HepG2 (cell line): ENCODE results near the gene CCT3. TPM values are rescaled to one million over a fixed set of nuclear protein-coding genes. Genes with fewer than 3 reads are reported as not detected.
A peak's percentile ranks its signal among the peaks of the same experiment; 100 is the strongest.

Experiments
- CREM ChIP-seq, 2 experiments: sonication (generic) in 1 of 2; formaldehyde crosslinking in 1 of 2; IDR thresholded peaks; 2 replicates each; pipeline versions ENCODE4 v1.4.0 to v1.6.1; 2016 to 2020; ENCODE audit warnings: antibody characterized with exemption in 1 of 2, mild to moderate bottlenecking in 1 of 2, missing genetic modification reagents in 1 of 2
- GMEB1 ChIP-seq: sonication (generic); formaldehyde crosslinking; IDR thresholded peaks from 2 replicates; pipeline ENCODE4 v1.5.1; 2020; ENCODE audit warnings: missing genetic modification reagents, mild to moderate bottlenecking, borderline replicate concordance
- KDM5B ChIP-seq: sonication (generic); formaldehyde crosslinking; IDR thresholded peaks from 2 replicates; pipeline ENCODE4 v1.4.0; 2020; ENCODE audit warnings: missing genetic modification reagents, mild to moderate bottlenecking, borderline replicate concordance
- MTA1 ChIP-seq: sonication (generic); formaldehyde crosslinking; IDR thresholded peaks from 2 replicates; pipeline ENCODE4 v1.4.0; 2020; ENCODE audit warnings: missing genetic modification reagents, mild to moderate bottlenecking, borderline replicate concordance
- PPARG ChIP-seq: conservative IDR thresholded peaks from 2 replicates; pipeline ENCODE4 v1.6.1; 2016; ENCODE audit warnings: missing biosample characterization, missing genetic modification reagents
- SAFB2 ChIP-seq: sonication (generic); formaldehyde crosslinking; IDR thresholded peaks from 2 replicates; pipeline ENCODE4 v1.5.1; 2020; ENCODE audit warnings: missing genetic modification reagents, low read depth, mild to moderate bottlenecking, borderline replicate concordance
- TEAD3 ChIP-seq: optimal IDR thresholded peaks from 2 replicates; pipeline ENCODE3; 2016; ENCODE audit warnings: borderline replicate concordance
- WIZ ChIP-seq: sonication (generic); formaldehyde crosslinking; IDR thresholded peaks from 2 replicates; pipeline ENCODE4 v1.5.1; 2020; ENCODE audit warnings: mild to moderate bottlenecking, missing genetic modification reagents
- ZNF124 ChIP-seq: sonication (generic); formaldehyde crosslinking; IDR thresholded peaks from 2 replicates; pipeline ENCODE4 v1.4.0; 2020; ENCODE audit warnings: missing genetic modification reagents
- ZNF414 ChIP-seq: sonication (generic); formaldehyde crosslinking; IDR thresholded peaks from 2 replicates; pipeline ENCODE4 v1.5.0; 2020; ENCODE audit warnings: missing genetic modification reagents
- ZNF44 ChIP-seq: sonication (generic); formaldehyde crosslinking; IDR thresholded peaks from 2 replicates; pipeline ENCODE4 v1.5.1; 2020; ENCODE audit warnings: mild to moderate bottlenecking, missing genetic modification reagents
- ZXDC ChIP-seq: sonication (generic); formaldehyde crosslinking; IDR thresholded peaks from 2 replicates; pipeline ENCODE4 v1.5.0; 2020; ENCODE audit warnings: mild to moderate bottlenecking, missing genetic modification reagents
- polyA plus RNA-seq, 8 experiments: library from polyadenylated mRNA; depleted of rRNA in 3 of 8; stranded (reverse) in 7 of 8; unstranded in 1 of 8; fragments of >200 nt; fragmentation: Illumina TruSeq in 4 of 8; extraction: Trizol in 4 of 8; gene quantifications; 2 replicates each; pipeline versions ENCODE4 v1.2.1 to v1.2.3, GENCODE V29; 2011 to 2016; ENCODE audit warnings: low read depth in 4 of 8, missing spikeins in 1 of 8, mixed read lengths in 1 of 8; ENCODE audit not compliant: insufficient read depth in 1 of 8
- total RNA-seq, 5 experiments: library from RNA; depleted of rRNA; stranded (reverse); fragments of >200 nt; fragmentation: Illumina TruSeq; extraction: Trizol; gene quantifications; 2 replicates each; pipeline ENCODE4 v1.2.3, GENCODE V29; 2016; ENCODE audit warnings: low read depth in 1 of 5
- TF ChIP-seq, protein P1 (sequence below): sonication (generic); formaldehyde crosslinking; IDR thresholded peaks from 2 replicates; pipeline ENCODE4 v1.5.0; 2020; ENCODE audit warnings: mild to moderate bottlenecking, missing genetic modification reagents
- TF ChIP-seq, protein P2 (sequence below): sonication (generic); formaldehyde crosslinking; IDR thresholded peaks from 2 replicates; pipeline ENCODE4 v1.4.0; 2020; ENCODE audit warnings: missing genetic modification reagents
- TF ChIP-seq, protein P3 (sequence below): sonication (generic); formaldehyde crosslinking; IDR thresholded peaks from 2 replicates; pipeline ENCODE4 v1.4.0; 2020; ENCODE audit warnings: missing genetic modification reagents
- TF ChIP-seq, protein P4 (sequence below): IDR thresholded peaks from 2 replicates; pipeline ENCODE4 v1.6.1; 2016; ENCODE audit warnings: low read depth, control low read depth

CCT3 gene
- total and polyA plus RNA-seq, 2 of the 13 experiments (the other 11 are each of a cell fraction or from before 2014, with no cell fraction given), result 319 to 615 TPM

GRCh38 chr1:156338180-156338976 is at the start of gene CCT3, which contains the start of gene TSACC (continued):
- TF ChIP-seq ZXDC (CRISPR knock-in tag) (no peak), GMEB1 (CRISPR knock-in tag) (peak; percentile 97), TEAD3 (CRISPR knock-in tag) (peak; percentile 19), WIZ (CRISPR knock-in tag) (no peak), ZNF124 (CRISPR knock-in tag) (no peak; the same call in none of the 2 replicates), PPARG (no peak), MTA1 (CRISPR knock-in tag) (no peak), SAFB2 (CRISPR knock-in tag) (no peak), CREM (IDR thresholded peaks at IDR 0.05) (peak; percentile 93), CREM (CRISPR knock-in tag; IDR thresholded peaks at IDR 0.05) (0 out of 2 replicates have a peak, but pooled peaks have one; percentile 51), KDM5B (CRISPR knock-in tag) (peak; percentile 60; the same call in 1 of the 2 replicates), ZNF44 (CRISPR knock-in tag) (no peak; the same call in none of the 2 replicates), ZNF414 (CRISPR knock-in tag) (0 out of 2 replicates have a peak, but pooled peaks have one; percentile 29)
- TF ChIP-seq, protein P1, sequence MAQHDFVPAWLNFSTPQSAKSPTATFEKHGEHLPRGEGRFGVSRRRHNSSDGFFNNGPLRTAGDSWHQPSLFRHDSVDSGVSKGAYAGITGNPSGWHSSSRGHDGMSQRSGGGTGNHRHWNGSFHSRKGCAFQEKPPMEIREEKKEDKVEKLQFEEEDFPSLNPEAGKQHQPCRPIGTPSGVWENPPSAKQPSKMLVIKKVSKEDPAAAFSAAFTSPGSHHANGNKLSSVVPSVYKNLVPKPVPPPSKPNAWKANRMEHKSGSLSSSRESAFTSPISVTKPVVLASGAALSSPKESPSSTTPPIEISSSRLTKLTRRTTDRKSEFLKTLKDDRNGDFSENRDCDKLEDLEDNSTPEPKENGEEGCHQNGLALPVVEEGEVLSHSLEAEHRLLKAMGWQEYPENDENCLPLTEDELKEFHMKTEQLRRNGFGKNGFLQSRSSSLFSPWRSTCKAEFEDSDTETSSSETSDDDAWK (CRISPR knock-in tag), result no peak
- TF ChIP-seq, protein P2, sequence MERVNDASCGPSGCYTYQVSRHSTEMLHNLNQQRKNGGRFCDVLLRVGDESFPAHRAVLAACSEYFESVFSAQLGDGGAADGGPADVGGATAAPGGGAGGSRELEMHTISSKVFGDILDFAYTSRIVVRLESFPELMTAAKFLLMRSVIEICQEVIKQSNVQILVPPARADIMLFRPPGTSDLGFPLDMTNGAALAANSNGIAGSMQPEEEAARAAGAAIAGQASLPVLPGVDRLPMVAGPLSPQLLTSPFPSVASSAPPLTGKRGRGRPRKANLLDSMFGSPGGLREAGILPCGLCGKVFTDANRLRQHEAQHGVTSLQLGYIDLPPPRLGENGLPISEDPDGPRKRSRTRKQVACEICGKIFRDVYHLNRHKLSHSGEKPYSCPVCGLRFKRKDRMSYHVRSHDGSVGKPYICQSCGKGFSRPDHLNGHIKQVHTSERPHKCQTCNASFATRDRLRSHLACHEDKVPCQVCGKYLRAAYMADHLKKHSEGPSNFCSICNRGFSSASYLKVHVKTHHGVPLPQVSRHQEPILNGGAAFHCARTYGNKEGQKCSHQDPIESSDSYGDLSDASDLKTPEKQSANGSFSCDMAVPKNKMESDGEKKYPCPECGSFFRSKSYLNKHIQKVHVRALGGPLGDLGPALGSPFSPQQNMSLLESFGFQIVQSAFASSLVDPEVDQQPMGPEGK (CRISPR knock-in tag), result 0 out of 2 replicates have a peak, but pooled peaks have one; percentile 6
- TF ChIP-seq, protein P3, sequence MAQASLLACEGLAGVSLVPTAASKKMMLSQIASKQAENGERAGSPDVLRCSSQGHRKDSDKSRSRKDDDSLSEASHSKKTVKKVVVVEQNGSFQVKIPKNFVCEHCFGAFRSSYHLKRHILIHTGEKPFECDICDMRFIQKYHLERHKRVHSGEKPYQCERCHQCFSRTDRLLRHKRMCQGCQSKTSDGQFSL, result no peak
- TF ChIP-seq, protein P4, sequence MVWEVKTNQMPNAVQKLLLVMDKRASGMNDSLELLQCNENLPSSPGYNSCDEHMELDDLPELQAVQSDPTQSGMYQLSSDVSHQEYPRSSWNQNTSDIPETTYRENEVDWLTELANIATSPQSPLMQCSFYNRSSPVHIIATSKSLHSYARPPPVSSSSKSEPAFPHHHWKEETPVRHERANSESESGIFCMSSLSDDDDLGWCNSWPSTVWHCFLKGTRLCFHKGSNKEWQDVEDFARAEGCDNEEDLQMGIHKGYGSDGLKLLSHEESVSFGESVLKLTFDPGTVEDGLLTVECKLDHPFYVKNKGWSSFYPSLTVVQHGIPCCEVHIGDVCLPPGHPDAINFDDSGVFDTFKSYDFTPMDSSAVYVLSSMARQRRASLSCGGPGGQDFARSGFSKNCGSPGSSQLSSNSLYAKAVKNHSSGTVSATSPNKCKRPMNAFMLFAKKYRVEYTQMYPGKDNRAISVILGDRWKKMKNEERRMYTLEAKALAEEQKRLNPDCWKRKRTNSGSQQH (CRISPR knock-in tag), result no peak
